H9 (cell line): ENCODE measurements around the gene CRHR2. TPM values are rescaled to one million over a fixed set of nuclear protein-coding genes. Genes with fewer than 3 reads are reported as not detected.

Experiments
- DNase-seq: peaks from one replicate; pipeline ENCODE4 v3.0.0-alpha.2; 2017
- H2AFZ ChIP-seq: one replicate; pipeline ENCODE4 v1.6.1; 2013; ENCODE audit warnings: mild to moderate bottlenecking, low read length, control low read depth, moderate library complexity
- H2AK5ac ChIP-seq: 2 replicates; pipeline ENCODE4 v1.6.1; 2013; ENCODE audit warnings: low read length, control low read depth, mixed read lengths; ENCODE audit not compliant: insufficient read length
- H2BK120ac ChIP-seq: one replicate; pipeline ENCODE4 v1.6.1; 2013; ENCODE audit warnings: low read depth, mild to moderate bottlenecking, low read length, control low read depth, inconsistent platforms; ENCODE audit not compliant: poor library complexity, severe bottlenecking
- H2BK12ac ChIP-seq: 2 replicates; pipeline ENCODE4 v1.6.1; 2013; ENCODE audit warnings: low read length, control low read depth, mixed read lengths, low read depth; ENCODE audit not compliant: insufficient read length
- H2BK15ac ChIP-seq: 2 replicates; pipeline ENCODE4 v1.6.1; 2013; ENCODE audit warnings: low read depth, low read length, control low read depth
- H2BK20ac ChIP-seq: one replicate; pipeline ENCODE4 v1.6.1; 2013; ENCODE audit warnings: low read depth, mild to moderate bottlenecking, low read length, control low read depth, inconsistent platforms; ENCODE audit not compliant: poor library complexity, severe bottlenecking
- H2BK5ac ChIP-seq: 2 replicates; pipeline ENCODE4 v1.6.1; 2013; ENCODE audit warnings: low read length, control low read depth, mixed read lengths; ENCODE audit not compliant: insufficient read length
- H3K14ac ChIP-seq: 2 replicates; pipeline ENCODE4 v1.6.1; 2013; ENCODE audit warnings: low read length, control low read depth; ENCODE audit not compliant: insufficient read depth
- H3K18ac ChIP-seq: 2 replicates; pipeline ENCODE4 v1.6.1; 2013; ENCODE audit warnings: low read depth, mild to moderate bottlenecking, mixed read lengths, low read length, control low read depth; ENCODE audit not compliant: insufficient read length
- H3K23ac ChIP-seq: 2 replicates; pipeline ENCODE4 v1.6.1; 2013; ENCODE audit warnings: low read length, control low read depth, mixed read lengths, low read depth; ENCODE audit not compliant: insufficient read length
- H3K23me2 ChIP-seq: 2 replicates; pipeline ENCODE4 v1.6.1; 2013; ENCODE audit warnings: low read depth, mild to moderate bottlenecking, mixed read lengths, low read length, control low read depth; ENCODE audit not compliant: insufficient read length, poor library complexity, severe bottlenecking
- H3K27ac ChIP-seq: 2 replicates; pipeline ENCODE4 v1.5.1; 2013; ENCODE audit warnings: low read length, control low read depth, mixed read lengths, low read depth; ENCODE audit not compliant: insufficient read length
- H3K27me3 ChIP-seq: 2 replicates; pipeline ENCODE4 v1.6.1; 2013; ENCODE audit warnings: low read length, control low read depth, inconsistent platforms; ENCODE audit not compliant: insufficient read depth
- H3K4ac ChIP-seq: 2 replicates; pipeline ENCODE4 v1.6.1; 2013; ENCODE audit warnings: low read depth, mild to moderate bottlenecking, control low read depth, inconsistent platforms, low read length, moderate library complexity
- H3K4me1 ChIP-seq: 2 replicates; pipeline ENCODE4 v1.6.1; 2013; ENCODE audit warnings: low read length, control low read depth, inconsistent platforms; ENCODE audit not compliant: insufficient read depth
- H3K4me2 ChIP-seq: 2 replicates; pipeline ENCODE4 v1.6.1; 2013; ENCODE audit warnings: low read length, control low read depth, mixed read lengths; ENCODE audit not compliant: insufficient read length, insufficient read depth
- H3K56ac ChIP-seq: 2 replicates; pipeline ENCODE4 v1.6.1; 2013; ENCODE audit warnings: low read depth, mild to moderate bottlenecking, mixed read lengths, low read length, control low read depth; ENCODE audit not compliant: insufficient read length
- H3K79me1 ChIP-seq: 2 replicates; pipeline ENCODE4 v1.6.1; 2013; ENCODE audit warnings: low read depth, mild to moderate bottlenecking, moderate library complexity, low read length, control low read depth, inconsistent platforms; ENCODE audit not compliant: insufficient read depth, poor library complexity, severe bottlenecking
- H3K79me2 ChIP-seq: 2 replicates; pipeline ENCODE4 v1.6.1; 2013; ENCODE audit warnings: low read length, control low read depth, inconsistent platforms; ENCODE audit not compliant: insufficient read depth
- H3K9ac ChIP-seq: 2 replicates; pipeline ENCODE4 v1.6.1; 2013; ENCODE audit warnings: low read length, control low read depth, mixed read lengths; ENCODE audit not compliant: insufficient read length; ENCODE audit errors: extremely low read depth
- H3K9me3 ChIP-seq: one replicate; pipeline ENCODE4 v1.6.1; 2013; ENCODE audit warnings: low read depth, low read length, inconsistent platforms; ENCODE audit not compliant: control insufficient read depth
- H3T11ph ChIP-seq: one replicate; pipeline ENCODE4 v1.6.1; 2013; ENCODE audit warnings: mild to moderate bottlenecking, low read length, control low read depth, inconsistent platforms
- H4K20me1 ChIP-seq: one replicate; pipeline ENCODE4 v1.6.1; 2013; ENCODE audit not compliant: control insufficient read depth, insufficient read length, insufficient read depth
- H4K5ac ChIP-seq: 2 replicates; pipeline ENCODE4 v1.6.1; 2013; ENCODE audit warnings: low read depth, mild to moderate bottlenecking, mixed read lengths, low read length, control low read depth; ENCODE audit not compliant: insufficient read length
- H4K8ac ChIP-seq: replicated peaks from 2 replicates; pipeline ENCODE4 v1.6.1; 2013; ENCODE audit warnings: low read length, control low read depth, mixed read lengths, low read depth; ENCODE audit not compliant: insufficient read length
- H4K91ac ChIP-seq: 2 replicates; pipeline ENCODE4 v1.6.1; 2013; ENCODE audit warnings: low read depth, mild to moderate bottlenecking, moderate library complexity, mixed read lengths, low read length, control low read depth; ENCODE audit not compliant: insufficient read length
- H3K27ac Mint-ChIP-seq, 3 experiments: 2 replicates in 2 of 3; 3 replicates in 1 of 3; pipeline ENCODE4 v1.8.0; 2020 to 2021; ENCODE audit warnings: mixed read lengths in 3 of 3, mild to moderate bottlenecking in 1 of 3, moderate library complexity in 1 of 3
- H3K27me3 Mint-ChIP-seq: 2 replicates; pipeline ENCODE4 v1.8.0; 2021; ENCODE audit warnings: low read depth, mild to moderate bottlenecking, moderate library complexity, mixed read lengths
- H3K36me3 Mint-ChIP-seq, 3 experiments: 2 replicates in 2 of 3; 3 replicates in 1 of 3; pipeline ENCODE4 v1.8.0; 2020 to 2021; ENCODE audit warnings: low read depth in 3 of 3, mixed read lengths in 3 of 3; ENCODE audit not compliant: insufficient read depth in 1 of 3
- H3K4me1 Mint-ChIP-seq, 2 experiments: 2 replicates each; pipeline ENCODE4 v1.8.0; 2020; ENCODE audit warnings: mixed read lengths in 2 of 2
- H3K4me3 Mint-ChIP-seq, 2 experiments: 2 replicates in 1 of 2; 3 replicates in 1 of 2; pipeline ENCODE4 v1.8.0; 2020 to 2021; ENCODE audit warnings: mild to moderate bottlenecking in 2 of 2, mixed read lengths in 2 of 2, moderate library complexity in 1 of 2
- H3K9me3 Mint-ChIP-seq, 2 experiments: 2 replicates in 1 of 2; 3 replicates in 1 of 2; pipeline ENCODE4 v1.8.0; 2020; ENCODE audit warnings: mild to moderate bottlenecking in 2 of 2, mixed read lengths in 2 of 2, moderate library complexity in 1 of 2
- WGBS: extraction: QIAGEN DNeasy Blood & Tissue Kit; methylation state at CpG from one replicate; pipeline ENCODE4 v1.1.7; 2013; ENCODE audit warnings: missing lambda C conversion rate, low lambda C conversion rate, mixed read lengths; ENCODE audit not compliant: insufficient read length; ENCODE audit errors: extremely low coverage; 5-methylcytosine and 5-hydroxymethylcytosine counted together
- total RNA-seq: library from RNA; stranded (reverse); gene quantifications from 2 replicates; pipeline ENCODE4 v1.2.1, GENCODE V29; 2021
- TF ChIP-seq, protein P1 (sequence below): fragments of 200-600 bp; sonication (generic); conservative IDR thresholded peaks from 3 replicates; pipeline ENCODE4 v1.8.0; 2021; ENCODE audit warnings: antibody characterized with exemption, mild to moderate bottlenecking

The CRHR2 gene
- total RNA-seq, 1 experiment from 2014 or later, result 0.07 TPM

DNA sequence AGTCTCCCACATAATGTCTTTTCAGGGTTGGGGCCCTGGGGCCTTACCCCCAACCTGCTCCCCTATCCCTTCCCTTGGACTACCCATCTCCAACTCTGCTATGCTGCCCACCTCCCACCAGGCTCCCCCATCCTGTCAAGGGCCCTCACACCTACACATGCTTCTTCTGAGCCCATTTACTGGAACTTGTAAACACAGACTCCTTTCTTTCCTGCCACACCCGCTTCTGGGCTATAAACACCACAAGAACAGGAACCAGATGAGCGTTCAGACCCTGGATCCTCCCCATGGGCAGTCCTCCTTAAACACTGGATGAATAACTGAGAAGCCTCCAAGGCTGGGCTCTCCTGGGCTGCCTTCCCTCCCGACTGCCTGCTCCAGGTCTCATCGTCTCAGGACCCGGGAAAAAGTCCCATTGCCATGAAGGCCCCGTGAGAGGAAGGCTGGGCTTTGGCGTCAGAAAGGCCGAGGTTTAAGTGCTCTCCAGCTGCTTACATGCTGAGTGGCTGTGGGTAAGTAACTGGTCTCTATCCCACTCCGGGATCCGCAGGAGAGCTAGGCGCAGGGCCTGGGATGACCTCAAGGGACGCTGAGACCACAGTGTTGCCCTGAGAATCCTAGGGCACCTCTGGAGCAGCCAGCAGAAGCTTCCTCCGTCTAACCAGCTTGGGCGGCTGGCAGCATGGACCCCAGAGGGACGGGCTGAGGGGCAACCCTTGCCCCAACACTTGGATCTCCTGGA, 15.6 kb upstream of the CRHR2 start:
- H3K4ac ChIP-seq, result no peak overlapping the region
- no peak overlapping the region for H2BK5ac ChIP-seq
- no peak overlapping the region for H2AFZ ChIP-seq
- H3K4me2 ChIP-seq, result no peak overlapping the region
- H4K8ac ChIP-seq, result no peak overlapping the region
- no peak overlapping the region for H2BK15ac ChIP-seq
- H3T11ph ChIP-seq, result no peak overlapping the region
- H3K14ac ChIP-seq, result no peak overlapping the region
- H3K4me1 ChIP-seq, result peaks cover 3% of the 10 kb centered on the region; the same call in 1 of the 2 replicates
- WGBS, result no CpG with 5 or more reads among the region's 15 CpGs
- Mint-ChIP-seq H3K9me3 (no peaks in the 10 kb centered on the region), H3K4me3 (no peak overlapping the region), H3K4me1 (peaks cover 43 to 56% of the 10 kb centered on the region in 2 experiments), H3K27ac (peak overlapping the region in 1 of 3 experiments; percentile 37; a peak in 2 of 7 replicates), H3K36me3 (no peaks in the 10 kb centered on the region), H3K27me3 (peaks cover 11% of the 10 kb centered on the region; the same call in 1 of the 2 replicates)
- H3K79me1 ChIP-seq, result no peaks in the 10 kb centered on the region
- H3K9me3 ChIP-seq, result no peaks in the 10 kb centered on the region
- H3K79me2 ChIP-seq, result no peaks in the 10 kb centered on the region
- H2BK12ac ChIP-seq, result no peak overlapping the region
- H2BK20ac ChIP-seq, result no peak overlapping the region
- H3K27me3 ChIP-seq, result no peaks in the 10 kb centered on the region
- H4K91ac ChIP-seq, result no peak overlapping the region
- H4K5ac ChIP-seq, result no peak overlapping the region
- H3K56ac ChIP-seq, result no peak overlapping the region
- peak; percentile 54 for DNase-seq
- H2AK5ac ChIP-seq, result no peak overlapping the region
- H4K20me1 ChIP-seq, result no peaks in the 10 kb centered on the region
- TF ChIP-seq, protein P1, sequence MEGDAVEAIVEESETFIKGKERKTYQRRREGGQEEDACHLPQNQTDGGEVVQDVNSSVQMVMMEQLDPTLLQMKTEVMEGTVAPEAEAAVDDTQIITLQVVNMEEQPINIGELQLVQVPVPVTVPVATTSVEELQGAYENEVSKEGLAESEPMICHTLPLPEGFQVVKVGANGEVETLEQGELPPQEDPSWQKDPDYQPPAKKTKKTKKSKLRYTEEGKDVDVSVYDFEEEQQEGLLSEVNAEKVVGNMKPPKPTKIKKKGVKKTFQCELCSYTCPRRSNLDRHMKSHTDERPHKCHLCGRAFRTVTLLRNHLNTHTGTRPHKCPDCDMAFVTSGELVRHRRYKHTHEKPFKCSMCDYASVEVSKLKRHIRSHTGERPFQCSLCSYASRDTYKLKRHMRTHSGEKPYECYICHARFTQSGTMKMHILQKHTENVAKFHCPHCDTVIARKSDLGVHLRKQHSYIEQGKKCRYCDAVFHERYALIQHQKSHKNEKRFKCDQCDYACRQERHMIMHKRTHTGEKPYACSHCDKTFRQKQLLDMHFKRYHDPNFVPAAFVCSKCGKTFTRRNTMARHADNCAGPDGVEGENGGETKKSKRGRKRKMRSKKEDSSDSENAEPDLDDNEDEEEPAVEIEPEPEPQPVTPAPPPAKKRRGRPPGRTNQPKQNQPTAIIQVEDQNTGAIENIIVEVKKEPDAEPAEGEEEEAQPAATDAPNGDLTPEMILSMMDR, result 0 out of 3 replicates have a peak, but pooled peaks have one; percentile 25
- H3K27ac ChIP-seq, result no peak overlapping the region
- H3K23ac ChIP-seq, result no peak overlapping the region
- H3K23me2 ChIP-seq, result no peaks in the 10 kb centered on the region
- no peak overlapping the region for H2BK120ac ChIP-seq
- no peak overlapping the region for H3K9ac ChIP-seq
- no peak overlapping the region for H3K18ac ChIP-seq
